SK-N-SH (cell line): ENCODE measurements around the gene MIEN1. TPM values are rescaled to one million over a fixed set of nuclear protein-coding genes. Genes with fewer than 3 reads are reported as not detected.

ENCODE experiments used
- CTCF ChIA-PET: fragments of 300-600, 350-600 bp; formaldehyde crosslinking; extraction: SDS; loops from one replicate; lab custom pipeline; 2021; lab: Yijun Ruan, JAX
- POLR2A ChIA-PET: fragments of 350-600 bp; sonication (Branson Sonifier 250); formaldehyde crosslinking; extraction: SDS; loops from one replicate; lab custom pipeline; 2020; ENCODE audit warnings: antibody characterized with exemption, inconsistent platforms; lab: Yijun Ruan, JAX
- DNase-seq: peaks from one replicate; pipeline ENCODE4 v3.0.0; 2012
- H2AFZ ChIP-seq: fragments of 200-600 bp; sonication (generic); 2 replicates; pipeline ENCODE4 v1.8.1; 2016; ENCODE audit warnings: antibody characterized with exemption, mild to moderate bottlenecking, low read depth
- H3F3A ChIP-seq: fragments of 200-600 bp; sonication (generic); replicated peaks from 2 replicates; pipeline ENCODE3; 2016; ENCODE audit warnings: antibody characterized with exemption, mild to moderate bottlenecking; ENCODE audit not compliant: insufficient read depth
- H3K27ac ChIP-seq, 2 experiments: fragments of 200-500 bp in 1 of 2; fragments of 200-600 bp in 1 of 2; sonication (Bioruptor generic) in 1 of 2; sonication (generic), shearing (Covaris generic) in 1 of 2; 2 replicates each; pipeline versions ENCODE4 v1.5.1 to v1.6.1; 2014 to 2016; ENCODE audit warnings: low read depth in 2 of 2, inconsistent platforms in 1 of 2, low read length in 1 of 2, mild to moderate bottlenecking in 1 of 2, mixed read lengths in 1 of 2
- H3K27me3 ChIP-seq: fragments of 200-600 bp; sonication (generic), shearing (Covaris generic); 2 replicates; pipeline ENCODE4 v1.6.1; 2016; ENCODE audit warnings: mixed run types; ENCODE audit not compliant: insufficient read depth
- H3K36me3 ChIP-seq, 2 experiments: fragments of 200-500 bp in 1 of 2; fragments of 200-600 bp in 1 of 2; sonication (Bioruptor generic) in 1 of 2; sonication (generic) in 1 of 2; replicated peaks in 1 of 2; 2 replicates each; pipeline versions ENCODE3 to v1.5.1; 2014 to 2016; ENCODE audit warnings: low read length in 1 of 2, mild to moderate bottlenecking in 1 of 2; ENCODE audit not compliant: insufficient read depth in 2 of 2, control insufficient read depth in 1 of 2
- H3K4me1 ChIP-seq, 2 experiments: fragments of 200-500 bp in 1 of 2; fragments of 200-600 bp in 1 of 2; sonication (Bioruptor generic) in 1 of 2; sonication (generic), shearing (Covaris generic) in 1 of 2; 2 replicates each; pipeline versions ENCODE4 v1.5.1 to v1.6.1; 2014 to 2016; ENCODE audit warnings: low read depth in 1 of 2, low read length in 1 of 2, mixed run types in 1 of 2; ENCODE audit not compliant: insufficient read depth in 2 of 2, control insufficient read depth in 1 of 2
- H3K4me2 ChIP-seq: fragments of 200-600 bp; sonication (generic), shearing (Covaris generic); 2 replicates; pipeline ENCODE4 v1.6.1; 2017; ENCODE audit warnings: mixed run types
- H3K4me3 ChIP-seq, 2 experiments: fragments of 200-500 bp in 1 of 2; fragments of 200-600 bp in 1 of 2; sonication (Bioruptor generic) in 1 of 2; sonication (generic), shearing (Covaris generic) in 1 of 2; 2 replicates each; pipeline versions ENCODE4 v1.5.1 to v1.8.1; 2014 to 2016; ENCODE audit warnings: low read depth in 2 of 2, inconsistent platforms in 1 of 2, low read length in 1 of 2, mild to moderate bottlenecking in 1 of 2, mixed read lengths in 1 of 2, moderate library complexity in 1 of 2
- H3K79me2 ChIP-seq: fragments of 200-600 bp; sonication (generic); 2 replicates; pipeline ENCODE4 v1.8.1; 2017; ENCODE audit warnings: mild to moderate bottlenecking; ENCODE audit not compliant: insufficient read depth
- H3K9ac ChIP-seq: fragments of 200-600 bp; sonication (generic); 2 replicates; pipeline ENCODE4 v1.6.1; 2017; ENCODE audit warnings: mixed run types
- H3K9me2 ChIP-seq: fragments of 200-600 bp; sonication (generic); 2 replicates; pipeline ENCODE4 v1.6.1; 2017; ENCODE audit warnings: mixed run types
- H3K9me3 ChIP-seq: fragments of 200-600 bp; sonication (generic); 2 replicates; pipeline ENCODE4 v1.6.1; 2017; ENCODE audit warnings: mixed run types, mild to moderate bottlenecking, moderate library complexity
- H4K20me1 ChIP-seq: fragments of 200-600 bp; sonication (generic); 2 replicates; pipeline ENCODE4 v1.6.1; 2017; ENCODE audit warnings: mild to moderate bottlenecking, mixed run types; ENCODE audit not compliant: insufficient read depth
- CHD2 ChIP-seq: fragments of 150-350 bp; IDR thresholded peaks from 2 replicates; pipeline ENCODE4 v1.6.1; 2018; ENCODE audit warnings: low read length; ENCODE audit not compliant: partially characterized antibody
- ELF1 ChIP-seq: IDR thresholded peaks from 2 replicates; pipeline ENCODE4 v1.4.0; 2012
- EZH2phosphoT487 ChIP-seq: fragments of 200-600 bp; sonication (generic); IDR thresholded peaks from 2 replicates; pipeline ENCODE4 v1.6.1; 2017; ENCODE audit warnings: low read depth, mixed run types, mild to moderate bottlenecking, antibody characterized with exemption, moderate library complexity, borderline replicate concordance
- FOXJ3 ChIP-seq: sonication (generic); formaldehyde crosslinking; IDR thresholded peaks from 2 replicates; pipeline ENCODE4 v1.5.1; 2020; ENCODE audit warnings: mild to moderate bottlenecking, missing genetic modification reagents
- FOXM1 ChIP-seq: IDR thresholded peaks from 2 replicates; pipeline ENCODE4 v1.4.0; 2012; ENCODE audit warnings: low read depth, mild to moderate bottlenecking
- GATA2 ChIP-seq: sonication (generic); formaldehyde crosslinking; IDR thresholded peaks from 2 replicates; pipeline ENCODE4 v1.5.0; 2020; ENCODE audit warnings: mild to moderate bottlenecking, missing genetic modification reagents
- MXI1 ChIP-seq: IDR thresholded peaks from 2 replicates; pipeline ENCODE4 v1.6.1; 2012; ENCODE audit warnings: mild to moderate bottlenecking, low read depth, low read length, improper control_type of control experiment
- NFIC ChIP-seq: IDR thresholded peaks from 2 replicates; pipeline ENCODE4 v1.4.0; 2012; ENCODE audit warnings: borderline replicate concordance
- PBX3 ChIP-seq: IDR thresholded peaks from 2 replicates; pipeline ENCODE4; 2012
- RAD21 ChIP-seq: IDR thresholded peaks from 2 replicates; pipeline ENCODE4 v1.6.1; 2012; ENCODE audit warnings: mild to moderate bottlenecking, low read length
- RCOR1 ChIP-seq: fragments of 150-350 bp; IDR thresholded peaks from 2 replicates; pipeline ENCODE4 v1.6.1; 2017; ENCODE audit warnings: antibody characterized with exemption, low read length
- RXRA ChIP-seq: IDR thresholded peaks from 2 replicates; pipeline ENCODE4 v1.4.0; 2012; ENCODE audit warnings: low read depth, mild to moderate bottlenecking, borderline replicate concordance
- SIN3A ChIP-seq: IDR thresholded peaks from 2 replicates; pipeline ENCODE4 v1.6.1; 2012; ENCODE audit warnings: low read depth, mild to moderate bottlenecking, low read length, moderate library complexity, borderline replicate concordance
- SMC3 ChIP-seq: IDR thresholded peaks from 2 replicates; pipeline ENCODE4 v1.6.1; 2012; ENCODE audit warnings: low read depth, low read length, improper control_type of control experiment
- TEAD4 ChIP-seq: IDR thresholded peaks from 2 replicates; pipeline ENCODE4 v1.4.0; 2012; ENCODE audit warnings: mild to moderate bottlenecking, borderline replicate concordance; ENCODE audit not compliant: insufficient read depth
- USF2 ChIP-seq: fragments of 150-350 bp; IDR thresholded peaks from 2 replicates; pipeline ENCODE4 v1.6.1; 2017; ENCODE audit warnings: antibody characterized with exemption, low read length, low read depth, borderline replicate concordance
- YY1 ChIP-seq: IDR thresholded peaks from 2 replicates; pipeline ENCODE4 v1.4.0; 2012; ENCODE audit warnings: low read depth, mild to moderate bottlenecking
- ZBTB33 ChIP-seq: IDR thresholded peaks from 2 replicates; pipeline ENCODE4 v1.4.0; 2012; ENCODE audit warnings: low read depth, borderline replicate concordance
- WGBS: methylation state at CpG from one replicate; pipeline ENCODE4 v1.1.6; 2017; ENCODE audit warnings: low lambda C conversion rate; 5-methylcytosine and 5-hydroxymethylcytosine counted together
- polyA plus RNA-seq, 3 experiments: library from polyadenylated mRNA; depleted of rRNA; stranded (reverse); fragments of >200 nt; gene quantifications; 2 replicates each; pipeline ENCODE4 v1.2.3, GENCODE V29; 2012
- TF ChIP-seq, protein P1 (sequence below): IDR thresholded peaks from 2 replicates; pipeline ENCODE4 v1.6.1; 2012; ENCODE audit warnings: mild to moderate bottlenecking, low read depth, low read length, moderate library complexity

MIEN1 gene
- polyA plus RNA-seq, 1 of the 3 experiments (the other 2 are of a cell fraction) = 100 TPM

DNA sequence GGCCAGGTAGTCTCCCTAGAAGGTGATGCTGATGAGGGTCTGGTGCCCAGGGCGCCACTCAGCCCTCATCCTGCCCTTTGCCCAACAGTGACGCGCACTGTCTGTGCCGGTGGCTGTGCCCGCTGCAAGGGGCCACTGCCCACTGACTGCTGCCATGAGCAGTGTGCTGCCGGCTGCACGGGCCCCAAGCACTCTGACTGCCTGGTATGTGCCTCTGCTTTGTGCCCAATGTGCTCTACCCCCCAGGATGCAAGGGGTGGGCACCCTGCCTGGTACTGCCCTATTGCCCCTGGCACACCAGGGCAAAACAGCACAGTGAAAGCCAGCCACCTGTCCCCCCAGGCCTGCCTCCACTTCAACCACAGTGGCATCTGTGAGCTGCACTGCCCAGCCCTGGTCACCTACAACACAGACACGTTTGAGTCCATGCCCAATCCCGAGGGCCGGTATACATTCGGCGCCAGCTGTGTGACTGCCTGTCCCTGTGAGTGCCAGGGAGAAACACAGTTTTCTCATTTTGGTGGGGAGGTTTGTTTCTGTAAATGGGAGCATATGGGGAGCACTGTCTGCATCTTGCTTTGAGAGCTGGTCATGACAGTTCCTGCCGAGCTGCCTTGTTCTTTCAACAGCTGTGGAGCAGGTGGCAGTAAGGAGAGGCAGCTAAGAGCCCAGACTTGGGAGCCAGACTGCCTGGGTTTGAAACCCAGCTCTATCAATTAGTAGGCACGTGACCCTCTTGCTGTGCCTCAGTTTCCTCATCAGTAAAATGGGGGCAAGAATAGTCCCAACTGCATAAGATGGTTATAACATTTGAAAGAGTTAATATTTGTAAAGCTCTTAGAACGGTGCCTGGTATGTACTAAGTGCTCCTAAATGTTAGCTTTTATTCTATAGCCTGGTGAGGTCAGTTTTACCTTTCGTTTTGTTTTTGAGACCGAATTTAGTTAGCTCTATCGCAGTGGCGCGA lies 20.1 kb downstream of the MIEN1 start:
- Histone ChIP-seq H3K36me3 (no peaks in the 10 kb centered on the region), H4K20me1 (no peaks in the 10 kb centered on the region), H3K9me2 (no peaks in the 10 kb centered on the region), H3K9ac (no peak overlapping the region), H3K4me1 (no peaks in the 10 kb centered on the region), H3K4me3 (no peak overlapping the region), H2AFZ (no peak overlapping the region), H3K9me3 (no peaks in the 10 kb centered on the region), H3K79me2 (no peaks in the 10 kb centered on the region), H3K27ac (no peak overlapping the region), H3K4me2 (no peak overlapping the region), H3K27me3 (no peaks in the 10 kb centered on the region; the same call in 1 of the 2 replicates), H3F3A (no peaks in the 10 kb centered on the region)
- POLR2A ChIA-PET = interaction anchor here (1.6 kb wide), 1 partner anchor 19 kb away, joined by 3 read pairs; no protein-coding TSS in a partner anchor
- WGBS = 78% methylated on average over 18 of the region's 20 CpGs
- CTCF ChIA-PET = interaction anchor here (1.0 to 1.6 kb wide), 3 partner anchors 8 to 42 kb away, joined by 3 to 7 read pairs (median 4); partner anchors contain the start of genes MIEN1 and PNMT
- no peak for TF ChIP-seq ZBTB33
- no peak for TF ChIP-seq TEAD4
- TF ChIP-seq SIN3A = no peak
- TF ChIP-seq EZH2phosphoT487 = no peak
- no peak for TF ChIP-seq RXRA
- no peak for TF ChIP-seq RCOR1
- TF ChIP-seq FOXJ3 (CRISPR knock-in tag) = no peak
- TF ChIP-seq RAD21 = no peak
- TF ChIP-seq MXI1 = no peak
- TF ChIP-seq CHD2 = no peak
- no peak for TF ChIP-seq YY1
- TF ChIP-seq GATA2 (CRISPR knock-in tag) = no peak
- TF ChIP-seq, protein P1, sequence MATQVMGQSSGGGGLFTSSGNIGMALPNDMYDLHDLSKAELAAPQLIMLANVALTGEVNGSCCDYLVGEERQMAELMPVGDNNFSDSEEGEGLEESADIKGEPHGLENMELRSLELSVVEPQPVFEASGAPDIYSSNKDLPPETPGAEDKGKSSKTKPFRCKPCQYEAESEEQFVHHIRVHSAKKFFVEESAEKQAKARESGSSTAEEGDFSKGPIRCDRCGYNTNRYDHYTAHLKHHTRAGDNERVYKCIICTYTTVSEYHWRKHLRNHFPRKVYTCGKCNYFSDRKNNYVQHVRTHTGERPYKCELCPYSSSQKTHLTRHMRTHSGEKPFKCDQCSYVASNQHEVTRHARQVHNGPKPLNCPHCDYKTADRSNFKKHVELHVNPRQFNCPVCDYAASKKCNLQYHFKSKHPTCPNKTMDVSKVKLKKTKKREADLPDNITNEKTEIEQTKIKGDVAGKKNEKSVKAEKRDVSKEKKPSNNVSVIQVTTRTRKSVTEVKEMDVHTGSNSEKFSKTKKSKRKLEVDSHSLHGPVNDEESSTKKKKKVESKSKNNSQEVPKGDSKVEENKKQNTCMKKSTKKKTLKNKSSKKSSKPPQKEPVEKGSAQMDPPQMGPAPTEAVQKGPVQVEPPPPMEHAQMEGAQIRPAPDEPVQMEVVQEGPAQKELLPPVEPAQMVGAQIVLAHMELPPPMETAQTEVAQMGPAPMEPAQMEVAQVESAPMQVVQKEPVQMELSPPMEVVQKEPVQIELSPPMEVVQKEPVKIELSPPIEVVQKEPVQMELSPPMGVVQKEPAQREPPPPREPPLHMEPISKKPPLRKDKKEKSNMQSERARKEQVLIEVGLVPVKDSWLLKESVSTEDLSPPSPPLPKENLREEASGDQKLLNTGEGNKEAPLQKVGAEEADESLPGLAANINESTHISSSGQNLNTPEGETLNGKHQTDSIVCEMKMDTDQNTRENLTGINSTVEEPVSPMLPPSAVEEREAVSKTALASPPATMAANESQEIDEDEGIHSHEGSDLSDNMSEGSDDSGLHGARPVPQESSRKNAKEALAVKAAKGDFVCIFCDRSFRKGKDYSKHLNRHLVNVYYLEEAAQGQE = no peak
- no peak for TF ChIP-seq FOXM1
- no peak for TF ChIP-seq NFIC
- TF ChIP-seq USF2 = no peak
- no peak for TF ChIP-seq SMC3
- TF ChIP-seq ELF1 = no peak
- TF ChIP-seq PBX3 = no peak
- no peak for DNase-seq
